Right lung (tissue), 5 donors: Measurements from ENCODE around the gene GAP43. TPM values are rescaled to one million over a fixed set of nuclear protein-coding genes. Genes with fewer than 3 reads are reported as not detected.

Experiments
- DNase-seq, 2 donors: peaks; one replicate each; pipeline ENCODE4 v3.0.0-alpha.2; 2013
- polyA plus RNA-seq, 5 donors: library from polyadenylated mRNA; unstranded; fragments of 120-200 nt; gene quantifications; one replicate each; pipeline versions ENCODE4 v1.2.1 to v1.2.3, GENCODE V29; 2013; ENCODE audit warnings: inconsistent platforms in 1 of 5, low replicate concordance in 1 of 5; ENCODE audit not compliant: insufficient read length in 5 of 5, insufficient read depth in 1 of 5

GAP43 gene
- polyA plus RNA-seq, 5 donors, result 0.27 to 0.82 (median 0.70) TPM

DNA sequence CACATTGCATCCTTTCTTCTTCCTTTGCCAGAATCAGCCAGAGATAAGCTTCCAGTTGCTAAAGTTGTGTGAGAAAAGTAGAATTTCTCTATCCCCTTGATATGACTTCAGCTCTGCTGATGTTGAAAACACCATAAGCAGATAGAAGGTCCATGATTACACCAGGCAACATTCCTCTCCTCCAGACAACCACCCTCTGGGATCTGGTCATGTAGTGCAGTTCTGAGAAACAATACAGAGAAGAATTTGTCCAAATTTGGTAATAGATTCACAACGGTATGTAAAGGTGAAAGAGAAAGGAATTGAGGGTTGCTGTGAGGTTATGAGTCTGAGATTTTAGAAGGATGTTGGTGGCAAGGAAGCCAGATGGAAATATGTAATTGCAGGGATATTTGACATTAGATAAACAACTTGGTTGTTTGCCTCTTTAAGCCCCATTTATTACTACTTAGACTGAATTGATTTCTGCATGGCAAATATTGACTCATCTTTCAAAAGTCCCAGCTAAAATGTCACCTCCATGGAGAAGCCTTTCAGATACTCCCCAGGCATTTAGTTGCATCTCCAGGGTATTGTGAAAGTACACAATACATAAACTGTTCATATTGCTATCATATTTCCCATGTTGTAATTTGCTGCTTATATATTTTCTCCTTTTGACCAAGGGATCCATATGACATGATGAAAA is 134.9 kb downstream of the GAP43 start:
- DNase-seq, result no peak

DNA sequence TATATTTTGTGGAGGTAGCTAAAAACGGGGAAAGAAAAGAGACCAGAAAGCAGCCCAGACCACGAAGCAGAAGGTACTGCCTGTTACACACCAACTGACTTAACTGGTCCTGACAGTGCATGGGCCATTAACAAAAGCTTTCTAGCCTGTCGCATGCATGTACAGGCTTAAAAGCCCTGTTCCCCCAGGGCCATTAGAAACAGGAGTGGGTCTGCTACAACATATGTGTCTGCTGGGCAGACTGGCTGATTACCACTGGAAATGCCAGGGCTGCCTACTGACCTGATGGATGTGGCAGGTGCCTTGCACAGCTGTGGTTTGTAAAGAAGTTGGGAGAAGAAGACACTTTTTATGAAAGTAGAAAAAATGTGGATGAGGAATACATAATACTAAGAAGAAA is 137.4 kb downstream of the GAP43 start:
- no peak for DNase-seq

DNA sequence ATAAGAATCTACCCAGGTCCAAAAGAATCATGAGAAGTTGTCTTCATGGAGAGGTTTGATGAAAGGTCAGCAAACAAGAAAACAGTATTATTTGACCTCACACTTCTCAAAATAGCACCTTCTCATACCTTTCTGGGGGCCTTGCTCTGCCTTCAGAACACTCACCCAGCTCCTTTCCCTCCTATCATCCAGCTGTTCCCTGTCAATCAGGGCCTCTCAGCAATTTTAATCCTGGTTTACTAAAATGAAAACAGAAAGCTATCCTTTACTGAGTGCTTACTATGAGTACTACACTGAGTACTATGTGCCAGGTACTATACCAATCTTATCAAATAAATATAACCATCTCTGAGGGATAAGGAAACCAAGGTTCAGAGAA is 138.6 kb downstream of the GAP43 start:
- no peak for DNase-seq

DNA sequence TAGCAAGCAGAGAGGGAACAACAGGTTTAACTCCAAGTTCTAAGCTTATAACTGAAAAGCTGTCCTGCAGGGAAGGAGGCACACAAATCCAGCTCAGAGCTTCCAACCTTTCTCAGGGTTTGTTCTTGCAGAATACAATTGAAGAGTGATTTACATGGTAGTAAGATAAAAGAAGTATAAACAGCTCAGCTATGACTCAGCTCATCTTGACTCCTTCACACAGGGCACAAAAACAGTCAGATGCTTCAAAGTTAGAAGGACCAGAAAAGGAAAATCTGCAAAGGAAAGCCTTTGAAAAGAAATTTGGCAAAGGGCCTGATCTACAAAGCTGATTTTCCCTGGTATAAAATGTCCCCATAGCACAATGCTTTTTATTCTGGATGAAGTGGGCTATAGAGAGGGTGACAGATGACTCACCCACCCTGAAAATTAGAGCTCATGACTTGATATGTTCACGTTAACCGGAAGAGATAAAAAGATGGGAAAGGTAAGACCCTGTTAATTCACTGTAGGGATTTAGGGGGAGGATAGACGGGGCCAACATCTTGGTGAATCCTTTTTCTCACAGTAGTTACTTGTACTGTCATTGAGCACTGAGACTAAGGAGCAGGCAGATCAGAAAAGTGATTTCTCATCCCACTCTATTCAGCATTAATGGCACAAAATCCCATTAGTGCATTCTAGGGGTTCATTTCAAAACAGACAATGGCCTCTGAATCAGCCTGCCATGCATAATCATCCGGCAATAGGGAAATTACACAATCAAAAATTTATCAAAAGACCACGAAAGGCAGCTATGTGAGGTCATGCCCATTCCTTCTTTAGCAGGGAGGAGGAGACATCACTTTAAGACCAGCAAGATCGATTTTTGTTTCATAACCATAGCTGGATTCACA is 143.5 kb downstream of the GAP43 start:
- no peak for DNase-seq

DNA sequence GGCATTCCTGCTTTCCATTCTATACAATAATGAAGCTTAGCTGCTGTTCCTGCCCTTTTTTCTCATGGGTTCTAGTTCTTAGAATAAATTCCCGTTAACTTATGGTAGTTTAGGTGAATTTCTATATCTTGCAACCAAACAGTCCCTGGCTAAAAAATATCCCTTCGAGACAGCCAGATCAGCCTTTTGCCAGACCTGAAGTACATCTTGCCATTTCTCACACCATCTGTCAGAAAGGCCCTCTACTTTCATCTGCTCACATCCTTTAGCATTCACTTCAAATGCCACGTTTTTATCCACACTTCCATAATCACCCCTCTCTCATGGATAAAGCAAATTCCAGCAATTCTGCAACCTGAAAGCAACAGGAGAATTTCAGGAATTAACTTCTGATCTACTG is 145.4 kb downstream of the GAP43 start:
- DNase-seq, result no peak
